ENCODE results near the gene PCSK6. TPM values are rescaled to one million over a fixed set of nuclear protein-coding genes. Genes with fewer than 3 reads are reported as not detected.
"Not testable (repeated sequence)": the region's sequence is repeated elsewhere in the genome, so short reads cannot be mapped to it uniquely, and the experiment has no call there.

PCSK6 gene
- total RNA-seq, 1 donor from 2014 or later: 1.8 TPM

- H3K27me3 Mint-ChIP-seq: peaks cover 13% of the 10 kb centered on the region
- TF ChIP-seq CTCF (IDR thresholded peaks at IDR 0.05; ENCODE audit: unreplicated experiment): no peak
- no peaks in the 10 kb centered on the region for H3K9me3 Mint-ChIP-seq (ENCODE audit: low read depth)
- no peaks in the 10 kb centered on the region for H3K36me3 Mint-ChIP-seq (ENCODE audit: insufficient read depth)
- no peak for DNase-seq (ENCODE audit: low spot score, unreplicated experiment)
- no peak overlapping the region for H3K4me3 Mint-ChIP-seq (ENCODE audit: low read depth)
- H3K27ac Mint-ChIP-seq: no peak overlapping the region
- no peaks in the 10 kb centered on the region for H3K4me1 Mint-ChIP-seq (ENCODE audit: low read depth)
Observed at GRCh38 chr15:101407966-101408775, 81.3 kb downstream of the PCSK6 start.

- H3K27ac Mint-ChIP-seq: no peak overlapping the region
- no peak for TF ChIP-seq CTCF (IDR thresholded peaks at IDR 0.05; ENCODE audit: unreplicated experiment)
- no peak overlapping the region for H3K4me3 Mint-ChIP-seq (ENCODE audit: low read depth)
- no peak for DNase-seq (ENCODE audit: low spot score, unreplicated experiment)
- H3K4me1 Mint-ChIP-seq (ENCODE audit: low read depth): no peaks in the 10 kb centered on the region
- no peaks in the 10 kb centered on the region for H3K9me3 Mint-ChIP-seq (ENCODE audit: low read depth)
- peaks cover 13% of the 10 kb centered on the region for H3K27me3 Mint-ChIP-seq
- H3K36me3 Mint-ChIP-seq (ENCODE audit: insufficient read depth): no peaks in the 10 kb centered on the region
Observed at GRCh38 chr15:101407439-101407838, 82.1 kb downstream of the PCSK6 start.

- H3K27me3 Mint-ChIP-seq: peaks cover 13% of the 10 kb centered on the region
- H3K4me3 Mint-ChIP-seq (ENCODE audit: low read depth): no peak overlapping the region
- no peaks in the 10 kb centered on the region for H3K9me3 Mint-ChIP-seq (ENCODE audit: low read depth)
- DNase-seq (ENCODE audit: low spot score, unreplicated experiment): no peak
- TF ChIP-seq CTCF (IDR thresholded peaks at IDR 0.05; ENCODE audit: unreplicated experiment): no peak
- no peaks in the 10 kb centered on the region for H3K4me1 Mint-ChIP-seq (ENCODE audit: low read depth)
- H3K27ac Mint-ChIP-seq: no peak overlapping the region
- no peaks in the 10 kb centered on the region for H3K36me3 Mint-ChIP-seq (ENCODE audit: insufficient read depth)
Observed at GRCh38 chr15:101406526-101407195, 82.8 kb downstream of the PCSK6 start.

- Mint-ChIP-seq H3K9me3 (ENCODE audit: low read depth) (no peaks in the 10 kb centered on the region), H3K4me3 (ENCODE audit: low read depth) (no peak overlapping the region), H3K27ac (no peak overlapping the region), H3K4me1 (ENCODE audit: low read depth) (no peaks in the 10 kb centered on the region), H3K27me3 (peaks cover 13% of the 10 kb centered on the region), H3K36me3 (ENCODE audit: insufficient read depth) (no peaks in the 10 kb centered on the region)
- TF ChIP-seq CTCF (IDR thresholded peaks at IDR 0.05; ENCODE audit: unreplicated experiment): no peak
- no peak for DNase-seq (ENCODE audit: low spot score, unreplicated experiment)
Observed at GRCh38 chr15:101406036-101406435, 83.5 kb downstream of the PCSK6 start.

GRCh38 chr15:101404245-101404644, 85.3 kb downstream of the PCSK6 start:
- TF ChIP-seq CTCF (IDR thresholded peaks at IDR 0.05; ENCODE audit: unreplicated experiment): no peak
- Mint-ChIP-seq H3K27me3 (peaks cover 6% of the 10 kb centered on the region), H3K27ac (no peak overlapping the region), H3K4me3 (ENCODE audit: low read depth) (no peak overlapping the region), H3K9me3 (ENCODE audit: low read depth) (no peaks in the 10 kb centered on the region), H3K4me1 (ENCODE audit: low read depth) (no peaks in the 10 kb centered on the region), H3K36me3 (ENCODE audit: insufficient read depth) (no peaks in the 10 kb centered on the region)
- DNase-seq (ENCODE audit: low spot score, unreplicated experiment): no peak

GRCh38 chr15:101402883-101403282, 86.6 kb downstream of the PCSK6 start:
- H3K27me3 Mint-ChIP-seq; H3K4me3 Mint-ChIP-seq (ENCODE audit: low read depth); DNase-seq (ENCODE audit: low spot score, unreplicated experiment); H3K9me3 Mint-ChIP-seq (ENCODE audit: low read depth); H3K36me3 Mint-ChIP-seq (ENCODE audit: insufficient read depth); H3K27ac Mint-ChIP-seq; H3K4me1 Mint-ChIP-seq (ENCODE audit: low read depth): not testable (repeated sequence)

All from progenitor cell of endocrine pancreas (in vitro differentiated cells).